ENCODE measurements around the gene SLC2A14. TPM values are rescaled to one million over a fixed set of nuclear protein-coding genes. Genes with fewer than 3 reads are reported as not detected.
"Not testable (repeated sequence)": the region's sequence is repeated elsewhere in the genome, so short reads cannot be mapped to it uniquely, and the experiment has no call there.

Gene SLC2A14
- total and polyA plus RNA-seq, 7 donors: 0.04 to 1.4 TPM; not detected in 5

DNA sequence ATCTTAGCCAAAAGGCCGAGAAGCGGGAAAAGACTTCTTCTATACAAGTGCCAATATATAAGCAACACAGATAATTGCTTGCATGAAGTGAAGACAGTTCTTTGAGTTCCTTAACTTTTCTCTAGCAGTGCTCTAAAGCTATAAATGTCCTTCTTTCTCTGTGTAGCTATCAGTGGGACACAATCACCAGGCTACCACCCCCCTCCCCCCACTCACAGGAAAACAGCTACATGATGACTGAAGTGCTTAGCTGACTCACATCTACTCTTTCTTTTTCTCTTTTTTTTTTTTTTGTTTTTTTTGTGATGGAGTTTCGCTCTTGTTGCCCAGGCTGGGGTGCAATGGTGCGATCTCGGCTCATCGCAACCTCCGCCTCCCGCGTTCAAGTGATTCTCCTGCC is 30.3 kb downstream of the SLC2A14 start:
- intact Hi-C loops (cut with DNase I); H3K4me1 ChIP-seq; H3K27ac ChIP-seq; H3K9me3 ChIP-seq; DNase-seq; H3K36me3 ChIP-seq; H3K4me3 ChIP-seq; H3K27me3 ChIP-seq: not testable (repeated sequence)
- 89 to 95% methylated on average over 9 of the region's 9 CpGs for WGBS, 2 donors

GRCh38 chr12:7839848-7840247 is 32.9 kb downstream of the SLC2A14 start:
- DNase-seq; H3K27ac ChIP-seq; H3K9me3 ChIP-seq; intact Hi-C loops (cut with DNase I); H3K4me1 ChIP-seq; H3K27me3 ChIP-seq; H3K36me3 ChIP-seq; H3K4me3 ChIP-seq: not testable (repeated sequence)
- WGBS, 2 donors: 83 to 88% methylated on average over 6 to 7 of the region's 7 CpGs

GRCh38 chr12:7839226-7839625 is 33.5 kb downstream of the SLC2A14 start:
- WGBS, 2 donors: 66 to 71% methylated on average over 9 of the region's 10 CpGs
- H3K27me3 ChIP-seq; intact Hi-C loops (cut with DNase I); DNase-seq; H3K4me1 ChIP-seq; H3K4me3 ChIP-seq; H3K27ac ChIP-seq; H3K36me3 ChIP-seq; H3K9me3 ChIP-seq: not testable (repeated sequence)

DNA sequence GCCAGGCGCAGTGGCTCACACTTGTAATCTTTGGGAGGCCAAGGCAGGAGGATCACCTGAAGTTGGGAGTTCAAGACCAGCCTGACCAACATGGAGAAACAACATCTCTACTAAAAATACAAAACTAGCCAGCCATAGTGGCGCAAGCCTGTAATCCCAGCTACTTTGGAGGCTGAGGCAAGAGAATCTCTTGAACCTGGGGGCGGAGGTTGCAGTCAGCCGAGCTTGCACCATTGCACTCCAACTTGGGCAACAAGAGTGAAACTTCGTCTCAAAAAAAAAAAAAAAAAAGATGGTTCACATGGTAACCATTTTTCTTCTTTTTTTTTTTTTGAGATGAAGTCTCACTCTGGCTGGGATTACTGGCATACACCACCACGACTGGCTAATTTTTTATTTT is 35.3 kb downstream of the SLC2A14 start:
- WGBS, 2 donors: 80 to 84% methylated on average over 6 of the region's 6 CpGs
- no peak for DNase-seq
- intact Hi-C loops (cut with DNase I): no loop called here
- no peaks in the 10 kb centered on the region for H3K27me3 ChIP-seq
- H3K4me1 ChIP-seq: no peaks in the 10 kb centered on the region
- H3K36me3 ChIP-seq: no peaks in the 10 kb centered on the region
- no peak overlapping the region for H3K27ac ChIP-seq
- TF ChIP-seq, protein P1, sequence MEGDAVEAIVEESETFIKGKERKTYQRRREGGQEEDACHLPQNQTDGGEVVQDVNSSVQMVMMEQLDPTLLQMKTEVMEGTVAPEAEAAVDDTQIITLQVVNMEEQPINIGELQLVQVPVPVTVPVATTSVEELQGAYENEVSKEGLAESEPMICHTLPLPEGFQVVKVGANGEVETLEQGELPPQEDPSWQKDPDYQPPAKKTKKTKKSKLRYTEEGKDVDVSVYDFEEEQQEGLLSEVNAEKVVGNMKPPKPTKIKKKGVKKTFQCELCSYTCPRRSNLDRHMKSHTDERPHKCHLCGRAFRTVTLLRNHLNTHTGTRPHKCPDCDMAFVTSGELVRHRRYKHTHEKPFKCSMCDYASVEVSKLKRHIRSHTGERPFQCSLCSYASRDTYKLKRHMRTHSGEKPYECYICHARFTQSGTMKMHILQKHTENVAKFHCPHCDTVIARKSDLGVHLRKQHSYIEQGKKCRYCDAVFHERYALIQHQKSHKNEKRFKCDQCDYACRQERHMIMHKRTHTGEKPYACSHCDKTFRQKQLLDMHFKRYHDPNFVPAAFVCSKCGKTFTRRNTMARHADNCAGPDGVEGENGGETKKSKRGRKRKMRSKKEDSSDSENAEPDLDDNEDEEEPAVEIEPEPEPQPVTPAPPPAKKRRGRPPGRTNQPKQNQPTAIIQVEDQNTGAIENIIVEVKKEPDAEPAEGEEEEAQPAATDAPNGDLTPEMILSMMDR (IDR thresholded peaks at IDR 0.05): no peak
- TF ChIP-seq EP300 (IDR thresholded peaks at IDR 0.05) (no peak), POLR2A (IDR thresholded peaks at IDR 0.05) (no peak), POLR2AphosphoS5 (IDR thresholded peaks at IDR 0.05) (no peak)
- H3K9me3 ChIP-seq: no peaks in the 10 kb centered on the region
- no peak overlapping the region for H3K4me3 ChIP-seq

DNA sequence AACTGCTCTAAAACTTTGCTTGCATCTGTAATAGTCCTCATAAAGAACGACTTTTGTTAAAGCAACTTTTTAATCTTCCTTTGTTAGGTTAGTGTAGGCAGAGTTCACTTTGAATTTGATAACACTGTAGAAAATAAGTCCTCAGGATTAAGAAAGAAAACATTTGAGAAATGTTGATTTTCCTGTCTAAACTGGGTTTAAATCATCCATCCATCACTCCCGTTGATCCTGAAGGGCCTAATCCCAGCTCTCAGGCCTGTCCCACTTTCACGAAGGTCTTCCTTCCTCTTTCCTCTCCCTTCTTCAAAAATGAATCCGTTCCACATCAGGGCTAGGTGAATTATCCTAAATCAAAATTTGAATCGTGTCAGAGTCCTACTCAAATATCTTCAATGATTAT is 36.9 kb downstream of the SLC2A14 start:
- Histone ChIP-seq H3K9me3 (no peaks in the 10 kb centered on the region), H3K27ac (no peak overlapping the region), H3K27me3 (no peaks in the 10 kb centered on the region), H3K4me1 (no peaks in the 10 kb centered on the region), H3K4me3 (no peak overlapping the region), H3K36me3 (no peaks in the 10 kb centered on the region)
- intact Hi-C loops (cut with DNase I): no loop called here
- no peak for TF ChIP-seq POLR2A (IDR thresholded peaks at IDR 0.05)
- TF ChIP-seq POLR2AphosphoS5 (IDR thresholded peaks at IDR 0.05): no peak
- TF ChIP-seq EP300 (IDR thresholded peaks at IDR 0.05): no peak
- TF ChIP-seq, protein P1 (IDR thresholded peaks at IDR 0.05): no peak
- no peak for DNase-seq
- WGBS, 2 donors: 49 to 68% methylated on average over 5 of the region's 5 CpGs

GRCh38 chr12:7835116-7835515 is 37.6 kb downstream of the SLC2A14 start:
- Histone ChIP-seq H3K36me3 (no peaks in the 10 kb centered on the region), H3K4me1 (no peaks in the 10 kb centered on the region), H3K4me3 (no peak overlapping the region), H3K27ac (no peak overlapping the region), H3K27me3 (no peaks in the 10 kb centered on the region), H3K9me3 (no peaks in the 10 kb centered on the region)
- WGBS, 2 donors: 65 to 75% methylated on average over 9 of the region's 9 CpGs
- DNase-seq: no peak
- TF ChIP-seq EP300 (IDR thresholded peaks at IDR 0.05): no peak
- TF ChIP-seq POLR2A (IDR thresholded peaks at IDR 0.05): no peak
- TF ChIP-seq POLR2AphosphoS5 (IDR thresholded peaks at IDR 0.05): no peak
- TF ChIP-seq, protein P1 (IDR thresholded peaks at IDR 0.05): no peak
- intact Hi-C loops (cut with DNase I): no loop called here
